IMR-90 (cell line): Measurements from ENCODE around the gene CSDE1. TPM values are rescaled to one million over a fixed set of nuclear protein-coding genes. Genes with fewer than 3 reads are reported as not detected.
A peak's percentile ranks its signal among the peaks of the same experiment; 100 is the strongest.

Experiments used
- ATAC-seq: fragments of 200-7000 bp; cut with Tn5 transposase; 2 replicates; pipeline ENCODE4 v1.9.1; 2020; ENCODE audit warnings: low read depth, mild to moderate bottlenecking, moderate library complexity
- BruUV-seq: library from RNA; stranded (reverse); fragments of 400-500 nt; replicated peaks from 2 replicates; lab custom pipeline; 2021; lab: Mats Ljungman, UMichigan
- CTCF ChIA-PET: fragments of 300-600 bp; formaldehyde crosslinking; extraction: SDS; loops from one replicate; lab custom pipeline; 2021; ENCODE audit warnings: antibody characterized with exemption; lab: Yijun Ruan, JAX
- POLR2A ChIA-PET: fragments of 300-600 bp; sonication (Branson Sonifier 250); formaldehyde crosslinking; loops from one replicate; lab custom pipeline; 2022; ENCODE audit warnings: antibody characterized with exemption; ENCODE audit not compliant: unreplicated experiment; lab: Charles Lee
- DNase-seq: peaks from one replicate; pipeline ENCODE4 v3.0.0; 2013
- H2AFZ ChIP-seq: replicated peaks from 2 replicates; pipeline ENCODE3; 2013; ENCODE audit warnings: low read length, mild to moderate bottlenecking; ENCODE audit not compliant: poor library complexity
- H2AK5ac ChIP-seq: 2 replicates; pipeline ENCODE4 v1.6.1; 2013; ENCODE audit warnings: low read depth, low read length, inconsistent platforms
- H2AK9ac ChIP-seq: replicated peaks from 2 replicates; pipeline ENCODE3; 2013; ENCODE audit warnings: mild to moderate bottlenecking, low read depth, low read length, moderate library complexity; ENCODE audit not compliant: poor library complexity
- H2BK120ac ChIP-seq: 2 replicates; pipeline ENCODE4 v1.6.1; 2013; ENCODE audit warnings: low read depth, low read length, inconsistent platforms
- H2BK15ac ChIP-seq: 3 replicates; pipeline ENCODE4 v1.6.1; 2013; ENCODE audit warnings: low read depth, low read length, inconsistent platforms
- H2BK20ac ChIP-seq: 2 replicates; pipeline ENCODE4 v1.6.1; 2013; ENCODE audit warnings: low read depth, mild to moderate bottlenecking, inconsistent platforms, low read length, moderate library complexity
- H2BK5ac ChIP-seq: 2 replicates; pipeline ENCODE4 v1.6.1; 2013; ENCODE audit warnings: mild to moderate bottlenecking, low read depth, low read length, inconsistent platforms; ENCODE audit not compliant: poor library complexity, severe bottlenecking
- H3K14ac ChIP-seq: replicated peaks from 2 replicates; pipeline ENCODE4 v1.6.1; 2013; ENCODE audit warnings: low read depth, low read length, inconsistent platforms
- H3K18ac ChIP-seq: 2 replicates; pipeline ENCODE4 v1.6.1; 2013; ENCODE audit warnings: low read depth, low read length, control low read depth
- H3K23ac ChIP-seq: 2 replicates; pipeline ENCODE4 v1.6.1; 2013; ENCODE audit warnings: low read depth, low read length, inconsistent platforms
- H3K27ac ChIP-seq: 2 replicates; pipeline ENCODE4 v1.5.1; 2013; ENCODE audit warnings: mild to moderate bottlenecking, control low read depth, low read length; ENCODE audit not compliant: insufficient read depth
- H3K27me3 ChIP-seq: 2 replicates; pipeline ENCODE4 v1.6.1; 2013; ENCODE audit warnings: low read length; ENCODE audit not compliant: control insufficient read depth, insufficient read depth
- H3K36me3 ChIP-seq: 2 replicates; pipeline ENCODE4 v1.6.1; 2013; ENCODE audit warnings: low read length, mixed read lengths; ENCODE audit not compliant: control insufficient read depth, insufficient read depth
- H3K4ac ChIP-seq: 2 replicates; pipeline ENCODE4 v1.6.1; 2013; ENCODE audit warnings: low read depth, low read length, inconsistent platforms
- H3K4me1 ChIP-seq: 2 replicates; pipeline ENCODE4 v1.6.1; 2013; ENCODE audit warnings: low read length, mixed read lengths; ENCODE audit not compliant: control insufficient read depth, insufficient read depth
- H3K4me2 ChIP-seq: 2 replicates; pipeline ENCODE4 v1.6.1; 2013; ENCODE audit warnings: low read depth, mild to moderate bottlenecking, control low read depth, low read length, moderate library complexity
- H3K4me3 ChIP-seq: 2 replicates; pipeline ENCODE4 v1.5.1; 2013; ENCODE audit warnings: low read depth, mild to moderate bottlenecking, control low read depth, low read length, moderate library complexity; ENCODE audit not compliant: insufficient read depth
- H3K56ac ChIP-seq: 2 replicates; pipeline ENCODE4 v1.6.1; 2013; ENCODE audit warnings: low read length, inconsistent platforms; ENCODE audit not compliant: insufficient read depth; ENCODE audit errors: extremely low read depth
- H3K79me1 ChIP-seq, 2 experiments: 2 replicates each; pipeline ENCODE4 v1.6.1; 2013; ENCODE audit warnings: low read length in 2 of 2, inconsistent platforms in 1 of 2, low read depth in 1 of 2
- H3K9ac ChIP-seq: 2 replicates; pipeline ENCODE4 v1.6.1; 2013; ENCODE audit warnings: low read depth, low read length, control low read depth
- H3K9me1 ChIP-seq: 2 replicates; pipeline ENCODE4 v1.6.1; 2013; ENCODE audit warnings: low read length, inconsistent platforms; ENCODE audit not compliant: insufficient read depth
- H3K9me3 ChIP-seq: 2 replicates; pipeline ENCODE4 v1.6.1; 2013; ENCODE audit warnings: low read length; ENCODE audit not compliant: control insufficient read depth, insufficient read depth
- H4K20me1 ChIP-seq: 2 replicates; pipeline ENCODE4 v1.6.1; 2013; ENCODE audit warnings: low read length, inconsistent platforms; ENCODE audit not compliant: insufficient read depth
- H4K5ac ChIP-seq: 2 replicates; pipeline ENCODE4 v1.6.1; 2013; ENCODE audit warnings: mild to moderate bottlenecking, low read depth, low read length, control low read depth
- H4K8ac ChIP-seq, 2 experiments: 2 replicates each; pipeline ENCODE4 v1.6.1; 2013; ENCODE audit warnings: low read depth in 2 of 2, low read length in 2 of 2, control low read depth in 1 of 2, inconsistent platforms in 1 of 2
- H4K91ac ChIP-seq: 2 replicates; pipeline ENCODE4 v1.6.1; 2013; ENCODE audit warnings: low read depth, low read length, inconsistent platforms; ENCODE audit not compliant: insufficient read depth
- CEBPB ChIP-seq: IDR thresholded peaks from 2 replicates; pipeline ENCODE4 v1.6.1; 2012; ENCODE audit warnings: low read depth, low read length, improper control_type of control experiment
- FOS ChIP-seq: fragments of 150-350 bp; IDR thresholded peaks from 2 replicates; pipeline ENCODE4 v1.6.1; 2016; ENCODE audit warnings: low read depth, low read length
- MXI1 ChIP-seq: IDR thresholded peaks from 2 replicates; pipeline ENCODE4 v1.6.1; 2012; ENCODE audit warnings: low read depth, mild to moderate bottlenecking, low read length, moderate library complexity, borderline replicate concordance
- NFE2L2 ChIP-seq: fragments of 150-350 bp; IDR thresholded peaks from 2 replicates; pipeline ENCODE4 v1.6.1; 2016; ENCODE audit warnings: low read depth, mild to moderate bottlenecking, low read length
- RCOR1 ChIP-seq: IDR thresholded peaks from 2 replicates; pipeline ENCODE4 v1.6.1; 2012; ENCODE audit warnings: mild to moderate bottlenecking, low read length, improper control_type of control experiment; ENCODE audit not compliant: insufficient replicate concordance
- WGBS, 2 experiments: methylation state at CpG; one replicate each; pipeline versions ENCODE4 v1.1.5 to v1.1.7; 2013; ENCODE audit warnings: missing lambda C conversion rate in 2 of 2; ENCODE audit not compliant: insufficient read length in 1 of 2; ENCODE audit errors: extremely low coverage in 2 of 2; 5-methylcytosine and 5-hydroxymethylcytosine counted together
- dilution Hi-C: fragments of 300-500 bp; cut with HindIII; formaldehyde crosslinking; loops from one replicate; pipeline ENCODE4 v1.14.3; 2018; ENCODE audit warnings: low sequenced_read_pairs; ENCODE audit not compliant: unreplicated experiment
- in situ Hi-C: fragments of 300-500 bp; cut with MboI; formaldehyde crosslinking; loops from 3 replicates; pipeline ENCODE4 v1.14.3; 2019; ENCODE audit warnings: low sequenced_read_pairs, inconsistent platforms, mixed read lengths
- intact Hi-C: fragments of 100-400 bp; cut with micrococcal nuclease; formaldehyde crosslinking; loops from 2 replicates; pipeline ENCODE4 v1.10.0; 2022
- polyA plus RNA-seq, 3 experiments: library from polyadenylated mRNA; depleted of rRNA; stranded (reverse); fragments of >200 nt; gene quantifications; 2 replicates each; pipeline ENCODE4 v1.2.3, GENCODE V29; 2012; ENCODE audit warnings: low replicate concordance in 1 of 3
- total RNA-seq: library from RNA; depleted of rRNA; stranded (reverse); fragments of >200 nt; gene quantifications from 2 replicates; pipeline ENCODE4 v1.2.3, GENCODE V29; 2012

The CSDE1 gene
- total and polyA plus RNA-seq, 2 of the 4 experiments (the other 2 are of a cell fraction): 190 to 879 TPM

DNA sequence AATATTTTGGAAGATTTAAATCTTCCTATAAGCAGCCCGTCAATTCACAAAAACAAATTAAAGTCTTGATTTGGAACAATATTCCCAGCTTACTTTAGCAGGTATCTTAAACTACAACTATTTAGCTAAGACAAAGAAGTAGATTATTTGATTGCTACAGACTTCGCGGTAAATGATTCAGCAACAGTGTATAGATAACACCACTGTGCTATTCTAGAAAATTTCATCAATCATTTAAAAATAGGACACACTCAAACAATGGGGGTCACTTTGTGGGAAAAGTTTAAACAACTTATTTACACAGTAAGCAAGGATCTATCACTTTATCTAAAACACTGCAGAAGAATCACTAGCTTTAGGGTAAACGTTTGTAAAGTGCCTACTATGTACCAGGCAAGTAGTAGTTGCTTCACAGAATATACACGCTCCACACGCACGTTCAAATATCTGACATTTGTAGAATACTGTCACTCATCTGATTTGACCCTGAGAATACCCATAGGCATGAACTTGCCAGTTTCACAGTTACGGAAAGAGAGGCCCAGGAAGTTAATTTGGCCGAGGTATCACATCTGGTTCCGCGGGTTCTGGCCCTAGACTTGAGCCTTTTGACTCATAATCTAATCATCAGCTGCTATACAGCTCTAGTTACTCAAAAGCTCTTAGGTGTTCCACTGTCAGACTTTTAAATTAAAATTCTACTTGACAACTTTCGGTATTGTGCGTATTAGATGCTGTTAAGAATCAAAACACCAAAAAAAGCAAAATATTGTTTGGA, 88.8 kb downstream of the CSDE1 start:
- ChIA-PET CTCF (interaction anchor here (0.8 to 1.0 kb wide), 2 partner anchors 47 to 57 kb away, joined by 3 read pairs; partner anchors contain the start of gene NRAS), POLR2A (no interaction called here)
- no peak overlapping the region for H2BK5ac ChIP-seq
- H3K4me1 ChIP-seq: no peaks in the 10 kb centered on the region
- no peak for ATAC-seq
- H3K4me3 ChIP-seq: peak overlapping the region; percentile 92
- no peak overlapping the region for H3K18ac ChIP-seq
- H3K9me1 ChIP-seq: 0 out of 2 replicates have a peak, but pooled peaks cover 3% of the 10 kb centered on the region
- dilution Hi-C loops: no loop called here
- intact Hi-C loops: loop anchor here (5.0 kb wide), 1 partner anchor 52 kb away; no protein-coding TSS in a partner anchor
- H2BK120ac ChIP-seq: no peak overlapping the region
- H4K8ac ChIP-seq: peak overlapping the region in 1 of 2 experiments; percentile 9; a peak in 1 of 4 replicates
- peak; percentile 24 for DNase-seq
- no peak overlapping the region for H3K4ac ChIP-seq
- in situ Hi-C loops: no loop called here
- 80% methylated on average over 1 of the region's 13 CpGs; no CpG with 5 or more reads in 1 of the 2 experiments for WGBS, 2 experiments
- H3K23ac ChIP-seq: peak overlapping the region; percentile 17; the same call in 1 of the 2 replicates
- peak overlapping the region; percentile 71 for H3K4me2 ChIP-seq
- H2AFZ ChIP-seq: peak overlapping the region; percentile 91
- peak overlapping the region; percentile 31; the same call in 1 of the 2 replicates for H3K9ac ChIP-seq
- H4K20me1 ChIP-seq: no peaks in the 10 kb centered on the region
- H3K14ac ChIP-seq: no peak overlapping the region
- TF ChIP-seq FOS (no peak), NFE2L2 (no peak), RCOR1 (no peak), CEBPB (0 out of 2 replicates have a peak, but pooled peaks have one; percentile 18), MXI1 (no peak)
- H3K27ac ChIP-seq: no peak overlapping the region
- no peaks in the 10 kb centered on the region; the same call in 1 of the 2 replicates for H3K27me3 ChIP-seq
- H2AK5ac ChIP-seq: no peak overlapping the region
- BruUV-seq: no TSS peak
- no peak overlapping the region for H4K5ac ChIP-seq
- H2BK20ac ChIP-seq: no peak overlapping the region
- no peak overlapping the region for H2BK15ac ChIP-seq
- H3K79me1 ChIP-seq: no peaks in the 10 kb centered on the region
- no peaks in the 10 kb centered on the region for H3K9me3 ChIP-seq
- no peak overlapping the region for H4K91ac ChIP-seq
- H2AK9ac ChIP-seq: no peak overlapping the region
- H3K36me3 ChIP-seq: no peaks in the 10 kb centered on the region
- no peak overlapping the region for H3K56ac ChIP-seq
